ENCODE results near the gene CAPN8. TPM values are rescaled to one million over a fixed set of nuclear protein-coding genes. Genes with fewer than 3 reads are reported as not detected.

Gene CAPN8
- total RNA-seq, 1 donor from 2014 or later: not detected

- no peaks in the 10 kb centered on the region for H3K36me3 ChIP-seq (ENCODE audit: control insufficient read depth, insufficient read depth, low read length)
- no peak overlapping the region for H3K4me3 ChIP-seq (ENCODE audit: low read depth, low read length)
- H3K27me3 ChIP-seq (ENCODE audit: control insufficient read depth, insufficient read depth, low read length): no peaks in the 10 kb centered on the region
- DNase-seq (ENCODE audit: low read depth): no peak
- TF ChIP-seq CTCF (IDR thresholded peaks at IDR 0.05; ENCODE audit: insufficient read depth, low read length, poor library complexity, severe bottlenecking): peak; percentile 45
Measured at GRCh38 chr1:223556414-223557129, 108.9 kb downstream of the CAPN8 start.

GRCh38 chr1:223553957-223554356 is 111.5 kb downstream of the CAPN8 start:
- H3K4me3 ChIP-seq (ENCODE audit: low read depth, low read length): no peak overlapping the region
- TF ChIP-seq CTCF (IDR thresholded peaks at IDR 0.05; ENCODE audit: insufficient read depth, low read length, poor library complexity, severe bottlenecking): no peak
- no peaks in the 10 kb centered on the region for H3K36me3 ChIP-seq (ENCODE audit: control insufficient read depth, insufficient read depth, low read length)
- peaks cover 2% of the 10 kb centered on the region for H3K27me3 ChIP-seq (ENCODE audit: control insufficient read depth, insufficient read depth, low read length)
- DNase-seq (ENCODE audit: low read depth): no peak

GRCh38 chr1:223551610-223552009 is 113.9 kb downstream of the CAPN8 start:
- Histone ChIP-seq H3K27me3 (ENCODE audit: control insufficient read depth, insufficient read depth, low read length) (peaks cover 2% of the 10 kb centered on the region), H3K4me3 (ENCODE audit: low read depth, low read length) (no peak overlapping the region), H3K36me3 (ENCODE audit: control insufficient read depth, insufficient read depth, low read length) (no peaks in the 10 kb centered on the region)
- no peak for TF ChIP-seq CTCF (IDR thresholded peaks at IDR 0.05; ENCODE audit: insufficient read depth, low read length, poor library complexity, severe bottlenecking)
- no peak for DNase-seq (ENCODE audit: low read depth)

GRCh38 chr1:223549740-223550139 is 115.8 kb downstream of the CAPN8 start:
- TF ChIP-seq CTCF (IDR thresholded peaks at IDR 0.05; ENCODE audit: insufficient read depth, low read length, poor library complexity, severe bottlenecking): no peak

GRCh38 chr1:223547316-223548114 is 118.0 kb downstream of the CAPN8 start:
- TF ChIP-seq CTCF (IDR thresholded peaks at IDR 0.05; ENCODE audit: insufficient read depth, low read length, poor library complexity, severe bottlenecking): no peak
- no peaks in the 10 kb centered on the region for H3K36me3 ChIP-seq (ENCODE audit: control insufficient read depth, insufficient read depth, low read length)

More at GRCh38 chr1:223549740-223550139, 115.8 kb downstream of the CAPN8 start:
- no peaks in the 10 kb centered on the region for H3K36me3 ChIP-seq (ENCODE audit: control insufficient read depth, insufficient read depth, low read length)
- no peak for DNase-seq (ENCODE audit: low read depth)
- H3K4me3 ChIP-seq (ENCODE audit: low read depth, low read length): no peak overlapping the region
- peaks cover 2% of the 10 kb centered on the region for H3K27me3 ChIP-seq (ENCODE audit: control insufficient read depth, insufficient read depth, low read length)

More at GRCh38 chr1:223547316-223548114, 118.0 kb downstream of the CAPN8 start:
- DNase-seq (ENCODE audit: low read depth): no peak
- H3K4me3 ChIP-seq (ENCODE audit: low read depth, low read length): no peak overlapping the region
- peaks cover 4% of the 10 kb centered on the region for H3K27me3 ChIP-seq (ENCODE audit: control insufficient read depth, insufficient read depth, low read length)

Data from kidney epithelial cell (primary cell).